ENCODE data around the gene ENTREP3.
A peak's percentile ranks its signal among the peaks of the same experiment; 100 is the strongest.
"Not testable (repeated sequence)": the region's sequence is repeated elsewhere in the genome, so short reads cannot be mapped to it uniquely, and the experiment has no call there.

ENTREP3 gene

GRCh38 chr1:155241069-155241679 lies 14.1 kb downstream of the ENTREP3 start:
- Histone ChIP-seq H3K27me3 (no peaks in the 10 kb centered on the region), H3K36me3 (peaks cover 5% of the 10 kb centered on the region), H3K4me1 (peaks cover 3% of the 10 kb centered on the region), H3K4me3 (ENCODE audit: low read depth, low read length) (peak overlapping the region; percentile 61), H3K9me3 (no peaks in the 10 kb centered on the region)
- DNase-seq: peak; percentile 76
- no peak for TF ChIP-seq CTCF (IDR thresholded peaks at IDR 0.05; ENCODE audit: low read depth, low read length)

- TF ChIP-seq CTCF (IDR thresholded peaks at IDR 0.05; ENCODE audit: low read depth, low read length): no peak
- H3K4me1 ChIP-seq: no peaks in the 10 kb centered on the region
Measured at GRCh38 chr1:155236451-155236850, 18.8 kb downstream of the ENTREP3 start.

GRCh38 chr1:155235375-155235774 lies 19.9 kb downstream of the ENTREP3 start:
- DNase-seq; H3K4me3 ChIP-seq (ENCODE audit: low read depth, low read length); H3K27me3 ChIP-seq; H3K36me3 ChIP-seq; H3K9me3 ChIP-seq; H3K4me1 ChIP-seq: not testable (repeated sequence)

More at GRCh38 chr1:155236451-155236850, 18.8 kb downstream of the ENTREP3 start:
- Histone ChIP-seq H3K27me3 (no peaks in the 10 kb centered on the region), H3K4me3 (ENCODE audit: low read depth, low read length) (no peak overlapping the region), H3K36me3 (peaks cover 5% of the 10 kb centered on the region), H3K9me3 (no peaks in the 10 kb centered on the region)
- DNase-seq: no peak

- not testable (repeated sequence) for DNase-seq; H3K4me3 ChIP-seq (ENCODE audit: low read depth, low read length); H3K36me3 ChIP-seq; H3K4me1 ChIP-seq; H3K9me3 ChIP-seq; H3K27me3 ChIP-seq
Measured at GRCh38 chr1:155233502-155233901, 21.8 kb downstream of the ENTREP3 start.

- not testable (repeated sequence) for DNase-seq; H3K4me3 ChIP-seq (ENCODE audit: low read depth, low read length); H3K9me3 ChIP-seq; H3K36me3 ChIP-seq; H3K27me3 ChIP-seq; H3K4me1 ChIP-seq
Measured at GRCh38 chr1:155232001-155232978, 23.0 kb downstream of the ENTREP3 start.

GRCh38 chr1:155231302-155231701 lies 24.0 kb downstream of the ENTREP3 start:
- not testable (repeated sequence) for H3K4me3 ChIP-seq (ENCODE audit: low read depth, low read length); H3K4me1 ChIP-seq; DNase-seq; H3K9me3 ChIP-seq; H3K36me3 ChIP-seq; H3K27me3 ChIP-seq

- Histone ChIP-seq H3K36me3 (peaks cover 4% of the 10 kb centered on the region; the same call in 1 of the 2 replicates), H3K4me1 (peaks cover 8% of the 10 kb centered on the region), H3K9me3 (no peaks in the 10 kb centered on the region), H3K4me3 (ENCODE audit: low read depth, low read length) (peak overlapping the region; percentile 61), H3K27me3 (no peaks in the 10 kb centered on the region)
- no peak for DNase-seq
- no peak for TF ChIP-seq CTCF (IDR thresholded peaks at IDR 0.05; ENCODE audit: low read depth, low read length)
Measured at GRCh38 chr1:155228096-155228427, 27.2 kb downstream of the ENTREP3 start.
